ENCODE results near the gene HBG1. TPM values are rescaled to one million over a fixed set of nuclear protein-coding genes. Genes with fewer than 3 reads are reported as not detected.

Gene HBG1
- total RNA-seq, 1 experiment from 2014 or later: 2.3 TPM

- no peak within 1 kb of the TSS for H3K27ac ChIP-seq (ENCODE audit: low read length)
- CTCF ChIA-PET: no interaction called here
- intact Hi-C loops (cut with micrococcal nuclease; ENCODE audit: unreplicated experiment) (loop anchor here (2.0 to 10.0 kb wide), 4 partner anchors 76 to 1016 kb away; partner anchors contain the start of gene OR52E5), in situ Hi-C loops (cut with HindIII; ENCODE audit: low pct_unique_long_range_greater_than_20kb, low sequenced_read_pairs) (no loop called here)
- no peaks in the 10 kb centered on the region for H3K36me3 ChIP-seq (ENCODE audit: control insufficient read depth, insufficient read depth, low read length)
- no peak within 1 kb of the TSS for H3K4me3 ChIP-seq (ENCODE audit: low read depth in 2 of 2, low read length in 2 of 2)
- POLR2A ChIA-PET: no interaction called here
- no peak for DNase-seq (ENCODE audit: low read depth, low spot score)
- TF ChIP-seq, protein P1, sequence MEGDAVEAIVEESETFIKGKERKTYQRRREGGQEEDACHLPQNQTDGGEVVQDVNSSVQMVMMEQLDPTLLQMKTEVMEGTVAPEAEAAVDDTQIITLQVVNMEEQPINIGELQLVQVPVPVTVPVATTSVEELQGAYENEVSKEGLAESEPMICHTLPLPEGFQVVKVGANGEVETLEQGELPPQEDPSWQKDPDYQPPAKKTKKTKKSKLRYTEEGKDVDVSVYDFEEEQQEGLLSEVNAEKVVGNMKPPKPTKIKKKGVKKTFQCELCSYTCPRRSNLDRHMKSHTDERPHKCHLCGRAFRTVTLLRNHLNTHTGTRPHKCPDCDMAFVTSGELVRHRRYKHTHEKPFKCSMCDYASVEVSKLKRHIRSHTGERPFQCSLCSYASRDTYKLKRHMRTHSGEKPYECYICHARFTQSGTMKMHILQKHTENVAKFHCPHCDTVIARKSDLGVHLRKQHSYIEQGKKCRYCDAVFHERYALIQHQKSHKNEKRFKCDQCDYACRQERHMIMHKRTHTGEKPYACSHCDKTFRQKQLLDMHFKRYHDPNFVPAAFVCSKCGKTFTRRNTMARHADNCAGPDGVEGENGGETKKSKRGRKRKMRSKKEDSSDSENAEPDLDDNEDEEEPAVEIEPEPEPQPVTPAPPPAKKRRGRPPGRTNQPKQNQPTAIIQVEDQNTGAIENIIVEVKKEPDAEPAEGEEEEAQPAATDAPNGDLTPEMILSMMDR (IDR thresholded peaks at IDR 0.05): no peak
- TF ChIP-seq TCF7L2 (IDR thresholded peaks at IDR 0.05; ENCODE audit: low read depth, low read length) (no peak), SIN3A (IDR thresholded peaks at IDR 0.05; ENCODE audit: borderline replicate concordance, insufficient read depth, low read depth, low read length) (no peak)
- TF ChIP-seq, protein P2, sequence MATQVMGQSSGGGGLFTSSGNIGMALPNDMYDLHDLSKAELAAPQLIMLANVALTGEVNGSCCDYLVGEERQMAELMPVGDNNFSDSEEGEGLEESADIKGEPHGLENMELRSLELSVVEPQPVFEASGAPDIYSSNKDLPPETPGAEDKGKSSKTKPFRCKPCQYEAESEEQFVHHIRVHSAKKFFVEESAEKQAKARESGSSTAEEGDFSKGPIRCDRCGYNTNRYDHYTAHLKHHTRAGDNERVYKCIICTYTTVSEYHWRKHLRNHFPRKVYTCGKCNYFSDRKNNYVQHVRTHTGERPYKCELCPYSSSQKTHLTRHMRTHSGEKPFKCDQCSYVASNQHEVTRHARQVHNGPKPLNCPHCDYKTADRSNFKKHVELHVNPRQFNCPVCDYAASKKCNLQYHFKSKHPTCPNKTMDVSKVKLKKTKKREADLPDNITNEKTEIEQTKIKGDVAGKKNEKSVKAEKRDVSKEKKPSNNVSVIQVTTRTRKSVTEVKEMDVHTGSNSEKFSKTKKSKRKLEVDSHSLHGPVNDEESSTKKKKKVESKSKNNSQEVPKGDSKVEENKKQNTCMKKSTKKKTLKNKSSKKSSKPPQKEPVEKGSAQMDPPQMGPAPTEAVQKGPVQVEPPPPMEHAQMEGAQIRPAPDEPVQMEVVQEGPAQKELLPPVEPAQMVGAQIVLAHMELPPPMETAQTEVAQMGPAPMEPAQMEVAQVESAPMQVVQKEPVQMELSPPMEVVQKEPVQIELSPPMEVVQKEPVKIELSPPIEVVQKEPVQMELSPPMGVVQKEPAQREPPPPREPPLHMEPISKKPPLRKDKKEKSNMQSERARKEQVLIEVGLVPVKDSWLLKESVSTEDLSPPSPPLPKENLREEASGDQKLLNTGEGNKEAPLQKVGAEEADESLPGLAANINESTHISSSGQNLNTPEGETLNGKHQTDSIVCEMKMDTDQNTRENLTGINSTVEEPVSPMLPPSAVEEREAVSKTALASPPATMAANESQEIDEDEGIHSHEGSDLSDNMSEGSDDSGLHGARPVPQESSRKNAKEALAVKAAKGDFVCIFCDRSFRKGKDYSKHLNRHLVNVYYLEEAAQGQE (IDR thresholded peaks at IDR 0.05; ENCODE audit: insufficient read depth in 1 of 2, low read depth in 2 of 2, low read length in 1 of 2): no peak
- H3K27me3 ChIP-seq (ENCODE audit: control insufficient read depth, insufficient read depth, low read length): peaks cover 10% of the 10 kb centered on the region
- BruUV-seq (replicated peaks): no TSS peak
- no peaks in the 10 kb centered on the region for H3K4me1 ChIP-seq (ENCODE audit: control insufficient read depth, insufficient read depth, low read length)
- no peaks in the 10 kb centered on the region for H3K9me3 ChIP-seq (ENCODE audit: control insufficient read depth, insufficient read depth, low read depth, low read length)
- no peak for ATAC-seq
Observed at GRCh38 chr11:5200582-5200981, 49.1 kb downstream of the HBG1 start, which contains the start of gene OR51V1. TSS of gene OR51V1 (minus strand) at chr11:5200682. CDS start at chr11:5200682, 0 bp downstream.

GRCh38 chr11:5198285-5198684, 51.4 kb downstream of the HBG1 start:
- ChIA-PET CTCF (no interaction called here), POLR2A (no interaction called here)
- no peak for ATAC-seq
- intact Hi-C loops (cut with micrococcal nuclease; ENCODE audit: unreplicated experiment) (no loop called here), in situ Hi-C loops (cut with HindIII; ENCODE audit: low pct_unique_long_range_greater_than_20kb, low sequenced_read_pairs) (no loop called here)
- Histone ChIP-seq H3K36me3 (ENCODE audit: control insufficient read depth, insufficient read depth, low read length) (no peaks in the 10 kb centered on the region), H3K4me1 (ENCODE audit: control insufficient read depth, insufficient read depth, low read length) (no peaks in the 10 kb centered on the region), H3K4me3 (ENCODE audit: low read depth in 2 of 2, low read length in 2 of 2) (no peak overlapping the region), H3K27ac (ENCODE audit: low read length) (no peak overlapping the region), H3K9me3 (ENCODE audit: control insufficient read depth, insufficient read depth, low read depth, low read length) (no peaks in the 10 kb centered on the region), H3K27me3 (ENCODE audit: control insufficient read depth, insufficient read depth, low read length) (peaks cover 10% of the 10 kb centered on the region)
- no TSS peak for BruUV-seq (replicated peaks)
- no peak for DNase-seq (ENCODE audit: low read depth, low spot score)
- no peak for TF ChIP-seq TCF7L2 (IDR thresholded peaks at IDR 0.05; ENCODE audit: low read depth, low read length)
- TF ChIP-seq SIN3A (IDR thresholded peaks at IDR 0.05; ENCODE audit: borderline replicate concordance, insufficient read depth, low read depth, low read length): no peak
- no peak for TF ChIP-seq POLR2AphosphoS5 (IDR thresholded peaks at IDR 0.05; ENCODE audit: low read depth, low read length)
- TF ChIP-seq, protein P2 (IDR thresholded peaks at IDR 0.05; ENCODE audit: insufficient read depth in 1 of 2, low read depth in 2 of 2, low read length in 1 of 2): no peak
- TF ChIP-seq, protein P1 (IDR thresholded peaks at IDR 0.05): no peak

Other genes with a start within 250 kb of the HBG1 start
- not detected for gene OR52J3, start 203.3 kb downstream of the HBG1 start, total RNA-seq (2021; ENCODE audit: unreplicated experiment)
- gene OR52E2, start 190.2 kb downstream of the HBG1 start, total RNA-seq (2021; ENCODE audit: unreplicated experiment): not detected
- not detected for gene OR52E1, start 180.3 kb downstream of the HBG1 start, total RNA-seq (2021; ENCODE audit: unreplicated experiment)
- gene OR52A5, start 111.5 kb downstream of the HBG1 start, total RNA-seq (2021; ENCODE audit: unreplicated experiment): not detected
- gene OR52A1, start 95.1 kb downstream of the HBG1 start, total RNA-seq (2021; ENCODE audit: unreplicated experiment): not detected
- gene OR51V1, start 49.2 kb downstream of the HBG1 start, total RNA-seq (2021; ENCODE audit: unreplicated experiment): not detected
- gene HBB, start 22.8 kb downstream of the HBG1 start, total RNA-seq (2021; ENCODE audit: unreplicated experiment): 0.72 TPM
- not detected for gene HBD, start 15.4 kb downstream of the HBG1 start, total RNA-seq (2021; ENCODE audit: unreplicated experiment)
- 6.5 TPM for gene HBG2, start 4.9 kb upstream of the HBG1 start, total RNA-seq (2021; ENCODE audit: unreplicated experiment)
- 3.2 TPM for gene HBE1, start 20.1 kb upstream of the HBG1 start, total RNA-seq (2021; ENCODE audit: unreplicated experiment)
- not detected for gene OR51B4, start 52.1 kb upstream of the HBG1 start, total RNA-seq (2021; ENCODE audit: unreplicated experiment)
- not detected for gene OR51B2, start 74.4 kb upstream of the HBG1 start, total RNA-seq (2021; ENCODE audit: unreplicated experiment)
- gene OR51B5, start 93.7 kb upstream of the HBG1 start, total RNA-seq (2021; ENCODE audit: unreplicated experiment): not detected
- not detected for gene OR51B6, start 101.7 kb upstream of the HBG1 start, total RNA-seq (2021; ENCODE audit: unreplicated experiment)
- not detected for gene OR51M1, start 134.0 kb upstream of the HBG1 start, total RNA-seq (2021; ENCODE audit: unreplicated experiment)
- not detected for gene OR51Q1, start 172.3 kb upstream of the HBG1 start, total RNA-seq (2021; ENCODE audit: unreplicated experiment)
- gene OR51I1, start 191.7 kb upstream of the HBG1 start, total RNA-seq (2021; ENCODE audit: unreplicated experiment): not detected
- not detected for gene OR51I2, start 199.5 kb upstream of the HBG1 start, total RNA-seq (2021; ENCODE audit: unreplicated experiment)
- gene OR52D1, start 238.8 kb upstream of the HBG1 start, total RNA-seq (2021; ENCODE audit: unreplicated experiment): not detected